Cortex of kidney (tissue), 1 donor: ENCODE results near the gene GPR65.

Experiments
- DNase-seq: peaks from one replicate; lab custom pipeline; 2025; lab: John Stamatoyannopoulos, UW

The GPR65 gene

DNA sequence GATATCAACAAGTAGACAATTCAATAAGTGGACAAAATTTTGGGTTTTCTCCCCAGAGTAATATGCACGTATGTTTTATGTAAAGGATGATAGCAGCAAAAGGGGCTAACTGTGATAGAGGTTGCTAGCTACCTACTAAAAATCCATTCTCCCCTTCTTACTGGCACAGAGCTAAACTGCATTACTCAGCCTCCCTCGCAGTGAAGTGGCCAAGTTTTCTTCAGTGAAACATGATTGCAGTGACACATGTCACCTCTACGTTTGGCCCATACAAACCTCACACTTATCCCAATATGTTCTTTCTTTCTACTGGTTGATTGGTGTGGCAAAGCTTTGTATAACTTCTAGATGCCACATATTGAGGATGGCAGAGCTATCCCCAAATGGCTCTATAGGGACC lies 34.3 kb downstream of the GPR65 start:
- DNase-seq: no peak

DNA sequence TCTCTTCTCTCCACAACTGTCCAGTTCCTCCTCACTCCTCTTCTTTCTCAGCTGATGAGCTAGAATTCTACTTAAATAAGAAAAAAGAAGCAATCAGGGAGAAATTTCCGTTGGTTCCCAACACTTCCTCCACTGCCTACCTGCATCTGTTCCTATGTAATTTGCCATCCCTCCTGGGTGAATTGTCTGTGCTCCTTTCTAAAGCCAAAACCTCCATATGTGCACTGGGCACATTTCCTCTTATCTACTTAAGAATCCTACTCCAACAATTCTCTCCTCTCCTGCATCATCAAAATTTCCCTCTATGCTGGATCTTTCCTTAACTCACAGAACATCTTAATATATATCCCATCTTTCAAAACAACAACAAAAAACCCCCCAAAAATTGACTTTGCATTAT lies 35.2 kb downstream of the GPR65 start:
- no peak for DNase-seq

DNA sequence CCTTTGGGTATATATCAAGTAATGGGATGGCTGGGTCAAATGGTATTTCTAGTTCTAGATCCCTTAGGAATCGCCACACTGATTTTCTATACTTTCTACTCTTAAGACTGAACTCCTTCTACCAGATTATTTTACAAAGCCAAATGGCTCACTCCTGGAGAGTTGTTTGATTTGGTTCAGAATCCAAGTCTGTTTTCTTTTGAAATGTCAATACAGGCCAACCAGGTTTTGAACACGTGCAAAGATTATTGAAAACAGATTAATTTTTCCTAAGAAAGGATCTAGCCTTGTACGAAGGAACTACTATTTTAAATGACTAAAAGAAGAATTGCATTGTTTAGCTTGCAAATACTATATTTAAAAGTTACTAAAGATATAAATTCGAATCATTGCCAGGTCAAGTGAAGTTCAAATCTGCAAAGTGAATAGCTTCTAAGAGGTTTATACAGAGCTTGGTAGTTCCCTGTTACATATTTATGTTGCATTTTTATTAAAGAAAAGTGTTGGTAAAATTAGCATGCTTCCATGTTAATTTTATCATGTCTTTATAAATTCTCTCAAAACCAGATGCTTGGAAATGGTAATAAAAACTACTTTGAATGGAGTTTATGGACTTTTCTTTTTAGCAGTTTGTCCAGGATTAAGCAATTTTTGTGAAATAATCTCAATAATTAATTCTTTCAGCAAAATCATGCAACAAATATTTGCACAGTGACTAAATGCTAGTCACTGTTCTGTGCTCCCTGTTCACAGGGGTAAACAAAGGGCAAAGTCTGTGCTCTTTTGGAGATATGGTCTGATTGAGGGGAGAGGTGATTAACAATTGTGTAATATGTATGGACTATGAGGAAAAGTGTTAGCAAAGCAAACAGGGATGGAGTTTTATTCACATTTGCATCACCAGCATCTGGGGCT lies 38.9 kb downstream of the GPR65 start:
- DNase-seq: no peak

DNA sequence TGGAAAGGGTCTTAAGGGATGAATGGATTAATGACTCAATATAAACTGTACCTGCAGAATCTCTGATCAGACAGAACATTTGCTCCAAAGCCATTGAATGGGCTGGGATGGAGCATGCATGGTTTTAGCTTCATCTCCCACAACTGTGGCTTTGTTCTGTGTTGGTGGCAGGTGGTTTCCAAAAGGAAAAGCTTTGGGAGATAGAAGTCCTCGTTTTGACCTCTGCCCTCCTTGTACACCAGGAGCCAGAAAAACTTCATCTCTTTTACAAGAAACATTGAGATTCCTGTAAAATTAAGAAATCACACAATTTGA lies 39.5 kb downstream of the GPR65 start:
- no peak for DNase-seq

DNA sequence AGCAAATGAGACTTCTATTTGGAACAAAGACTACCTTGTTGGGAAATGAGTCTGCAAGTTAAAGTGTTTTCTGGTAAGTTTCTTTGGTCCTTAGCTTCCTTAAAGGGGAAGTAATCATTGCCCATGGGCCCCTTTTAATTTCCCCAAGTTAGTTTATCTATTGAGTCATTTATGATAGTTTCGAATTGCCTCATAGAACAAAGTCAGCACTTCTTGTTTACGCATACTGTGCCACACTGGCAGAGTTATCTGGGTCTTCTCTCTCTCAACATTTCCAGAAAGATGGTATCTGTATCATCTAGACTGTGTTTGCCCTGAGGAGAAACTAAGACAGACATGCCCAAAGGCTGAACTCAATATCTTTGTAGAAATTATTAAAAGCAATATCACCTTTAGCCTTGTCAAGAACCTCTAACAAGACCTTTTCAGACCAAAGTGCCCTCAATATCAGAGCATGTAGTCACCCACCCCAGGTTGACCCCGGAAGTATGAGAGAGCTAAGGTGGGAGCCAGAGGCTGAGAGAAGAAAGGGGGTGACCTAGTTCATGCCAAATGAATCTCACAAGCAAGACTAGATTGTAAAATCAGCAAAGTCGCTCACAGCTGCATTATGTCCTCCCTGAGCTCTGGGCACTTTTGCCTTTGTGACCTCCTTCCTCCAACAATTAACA lies 40.0 kb downstream of the GPR65 start:
- no peak for DNase-seq

DNA sequence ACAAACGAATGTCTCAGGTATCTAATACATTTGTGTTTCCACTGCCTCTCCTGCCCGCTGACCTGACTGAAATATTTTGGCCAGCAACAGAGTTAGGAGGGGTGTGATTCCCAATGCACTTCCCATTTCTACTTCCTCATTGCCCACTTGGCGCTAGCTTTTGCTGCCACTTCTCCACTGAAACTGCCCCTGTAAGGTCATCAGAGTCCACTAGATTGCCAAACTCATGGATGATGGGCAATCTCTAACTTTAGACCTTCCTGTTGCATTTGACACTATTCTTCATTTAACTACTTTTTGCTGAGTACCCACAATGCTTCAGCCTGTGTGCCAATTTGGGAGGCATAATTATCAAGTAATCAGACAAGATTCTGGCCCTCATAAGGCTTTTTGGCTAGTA lies 40.8 kb downstream of the GPR65 start:
- no peak for DNase-seq

DNA sequence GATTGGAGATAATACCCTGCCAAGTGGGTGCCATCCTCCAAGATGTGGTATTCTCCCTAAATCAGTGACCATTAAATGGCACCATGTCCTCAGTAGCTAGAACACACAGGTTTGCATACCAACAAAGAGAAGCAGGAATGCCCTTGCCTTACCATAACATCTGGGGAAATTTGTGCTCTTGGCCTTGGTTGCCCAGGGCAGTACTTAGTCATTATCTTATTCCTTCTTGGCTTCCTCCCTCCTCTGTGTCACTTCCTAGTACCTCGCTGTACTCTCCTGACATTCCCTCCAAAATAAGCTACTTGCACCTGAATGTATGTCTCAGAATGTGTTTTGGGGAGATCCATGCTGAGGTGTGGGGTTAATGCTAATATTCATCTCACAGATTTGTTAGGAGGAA lies 43.4 kb downstream of the GPR65 start:
- DNase-seq: no peak

DNA sequence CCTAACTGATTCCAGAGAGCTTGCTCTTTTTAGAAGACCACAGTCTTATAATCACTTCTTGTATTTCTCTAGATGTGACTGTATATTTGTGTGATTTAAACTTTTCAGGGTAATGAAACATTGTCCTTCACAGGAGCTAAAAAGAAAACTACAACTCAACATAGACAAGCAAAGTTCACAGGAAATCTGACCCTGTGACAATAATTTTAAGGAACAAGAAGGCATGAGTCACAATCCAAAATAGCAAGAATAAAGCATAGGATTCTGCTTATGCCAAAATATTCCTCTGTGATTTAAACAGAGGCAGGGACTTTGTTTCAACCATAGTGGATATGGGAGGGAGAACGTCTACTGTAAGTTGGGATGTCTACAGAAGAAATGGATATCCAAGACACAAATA lies 44.3 kb downstream of the GPR65 start:
- DNase-seq: no peak

DNA sequence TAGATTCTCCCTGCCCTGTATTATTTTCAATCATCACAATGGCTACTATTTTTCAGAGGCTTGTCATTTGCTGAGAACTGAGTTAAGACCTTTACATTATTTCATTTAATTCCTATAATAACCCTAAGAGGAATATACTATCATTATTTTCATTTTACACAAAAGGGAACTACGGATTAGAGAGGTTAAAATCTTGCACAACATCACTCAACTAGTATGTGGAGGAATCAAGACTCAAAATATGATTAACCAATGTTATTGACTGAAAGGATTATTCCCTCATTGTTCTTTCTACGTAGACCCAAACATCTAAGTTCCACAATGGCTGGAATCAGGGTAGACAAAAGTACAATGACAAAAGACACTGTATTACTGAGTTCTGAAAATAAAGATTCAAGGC lies 45.0 kb downstream of the GPR65 start:
- DNase-seq: no peak

DNA sequence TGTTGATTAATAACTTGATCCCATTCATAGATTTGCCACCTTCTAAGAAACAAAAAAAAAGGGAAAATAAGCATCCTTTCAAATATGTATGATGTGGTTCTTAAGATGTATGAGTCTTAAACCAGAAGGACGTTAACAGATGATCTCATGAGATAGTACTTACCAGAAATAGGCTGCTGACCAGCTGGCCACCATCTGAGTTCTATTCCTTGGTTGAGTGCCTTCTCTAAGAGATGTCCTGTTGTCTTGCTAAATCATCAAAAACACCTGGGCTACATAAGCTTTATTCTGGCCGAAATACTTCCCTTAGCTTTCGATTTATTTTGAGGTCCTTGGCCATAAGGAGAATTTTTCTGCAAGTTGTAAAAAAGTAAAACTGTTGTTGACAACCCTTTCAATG lies 55.6 kb downstream of the GPR65 start:
- DNase-seq: no peak

DNA sequence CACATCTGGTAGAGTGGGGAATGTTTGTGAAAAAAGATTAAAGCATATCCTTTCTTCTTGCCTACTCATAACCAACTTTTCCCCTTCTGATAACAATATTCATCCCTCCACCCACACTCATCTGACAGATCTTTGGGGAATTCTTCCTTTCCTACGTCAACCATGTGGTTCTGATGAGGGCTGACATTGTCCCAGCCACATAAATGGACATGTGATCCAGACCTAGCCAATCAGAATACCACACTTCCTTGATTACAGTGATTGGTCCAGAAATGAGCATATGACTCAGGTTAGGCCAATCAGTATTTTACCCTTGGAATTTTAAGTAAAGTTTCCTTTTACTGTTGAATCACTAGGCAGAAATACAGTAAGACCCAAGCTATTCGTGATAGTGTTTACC lies 58.9 kb downstream of the GPR65 start:
- DNase-seq: no peak
